K562 (cell line): ENCODE data around the gene ZBTB9. TPM values are rescaled to one million over a fixed set of nuclear protein-coding genes. Genes with fewer than 3 reads are reported as not detected.

Experiments used
- ATAC-seq: fragments of 200-7000 bp; cut with Tn5 transposase; 3 replicates; pipeline ENCODE4 v1.9.1; 2020; ENCODE audit warnings: moderate library complexity
- BruUV-seq: library from RNA; stranded (reverse); fragments of 400-500 nt; replicated peaks from 2 replicates; lab custom pipeline; 2021; lab: Mats Ljungman, UMichigan
- CTCF ChIA-PET: fragments of 300-600 bp; formaldehyde crosslinking; extraction: SDS; loops from one replicate; lab custom pipeline; 2021; ENCODE audit warnings: low intra/inter-chr PET ratio; lab: Yijun Ruan, JAX
- POLR2A ChIA-PET: fragments of 300-600, 350-650 bp; sonication (Branson Sonifier 250); formaldehyde crosslinking; extraction: SDS; loops from one replicate; lab custom pipeline; 2021; ENCODE audit warnings: antibody characterized with exemption, inconsistent platforms; lab: Yijun Ruan, JAX
- DNase-seq, 4 experiments: peaks; one replicate each; pipeline versions ENCODE4 v3.0.0 to v3.0.0-alpha.2; 2011 to 2018; ENCODE audit warnings: low spot score in 3 of 4, mixed read lengths in 3 of 4; ENCODE audit errors: extremely low read depth in 1 of 4
- FAIRE-seq: peaks from 2 replicates; lab custom pipeline; 2011; peaks lifted over from hg19 to GRCh38; lab: Jason Lieb, UNC
- H2AFZ ChIP-seq: 2 replicates; pipeline ENCODE4 v1.6.0; 2011; ENCODE audit warnings: low read depth, low read length, control low read depth, inconsistent platforms
- H3K27ac ChIP-seq: fragments of 200-600 bp; 3 replicates; pipeline ENCODE4 v1.8.0; 2011; ENCODE audit warnings: low read depth, mild to moderate bottlenecking, control low read depth, inconsistent platforms, low read length, moderate library complexity, mixed read lengths; ENCODE audit errors: extremely low read depth
- H3K27me3 ChIP-seq, 2 experiments: fragments of 300-600 bp in 1 of 2; 2 replicates in 1 of 2; 3 replicates in 1 of 2; pipeline versions ENCODE4 v1.6.0 to v1.8.0; 2011; ENCODE audit warnings: inconsistent platforms in 2 of 2, low read length in 2 of 2, mild to moderate bottlenecking in 1 of 2, mixed read lengths in 1 of 2, moderate library complexity in 1 of 2; ENCODE audit not compliant: control insufficient read depth in 2 of 2, insufficient read depth in 2 of 2
- H3K36me3 ChIP-seq: fragments of 300-600 bp; 3 replicates; pipeline ENCODE4 v1.8.0; 2011; ENCODE audit warnings: mild to moderate bottlenecking, low read length, inconsistent platforms; ENCODE audit not compliant: control insufficient read depth, insufficient read depth
- H3K4me1 ChIP-seq, 2 experiments: fragments of 200-600 bp in 1 of 2; replicated peaks in 1 of 2; 2 replicates in 1 of 2; 3 replicates in 1 of 2; pipeline versions ENCODE4 v1.5.1 to v1.8.0; 2011; ENCODE audit warnings: inconsistent platforms in 2 of 2, low read length in 2 of 2, mild to moderate bottlenecking in 1 of 2, mixed read lengths in 1 of 2, moderate library complexity in 1 of 2; ENCODE audit not compliant: control insufficient read depth in 2 of 2, insufficient read depth in 2 of 2
- H3K4me2 ChIP-seq: 2 replicates; pipeline ENCODE4 v1.6.1; 2011; ENCODE audit warnings: low read length, control low read depth, inconsistent platforms, mixed read lengths; ENCODE audit not compliant: insufficient read depth
- H3K4me3 ChIP-seq: fragments of 200-600 bp; sonication (generic), shearing (Covaris generic); 2 replicates; pipeline ENCODE4 v1.5.1; 2016; ENCODE audit warnings: control low read depth, inconsistent platforms
- H3K79me2 ChIP-seq: fragments of 200-600 bp; 3 replicates; pipeline ENCODE4 v1.8.0; 2011; ENCODE audit warnings: low read length, inconsistent platforms; ENCODE audit not compliant: control insufficient read depth, insufficient read depth
- H3K9ac ChIP-seq, 2 experiments: 2 replicates each; pipeline versions ENCODE4 v1.6.0 to v1.6.1; 2011; ENCODE audit warnings: low read depth in 2 of 2, low read length in 2 of 2, control low read depth in 1 of 2, inconsistent platforms in 1 of 2, mild to moderate bottlenecking in 1 of 2, mixed read lengths in 1 of 2; ENCODE audit not compliant: insufficient read depth in 1 of 2
- H3K9me1 ChIP-seq: one replicate; pipeline ENCODE4 v1.6.0; 2011; ENCODE audit warnings: inconsistent platforms, mild to moderate bottlenecking, low read length, moderate library complexity; ENCODE audit not compliant: control insufficient read depth, insufficient read depth
- H3K9me3 ChIP-seq: replicated peaks from 2 replicates; pipeline ENCODE4 v1.5.1; 2011; ENCODE audit warnings: low read depth, low read length, inconsistent platforms; ENCODE audit not compliant: control insufficient read depth, insufficient read depth
- H4K20me1 ChIP-seq: replicated peaks from 2 replicates; pipeline ENCODE4 v1.6.1; 2011; ENCODE audit warnings: low read length, inconsistent platforms, mixed read lengths; ENCODE audit not compliant: control insufficient read depth, insufficient read depth
- CEBPG ChIP-seq, 3 experiments: fragments of 200-800 bp in 1 of 3; sonication (Bioruptor generic) in 1 of 3; sonication (generic) in 1 of 3; formaldehyde crosslinking in 1 of 3; IDR thresholded peaks in 2 of 3; conservative IDR thresholded peaks in 1 of 3; 2 replicates each; pipeline versions ENCODE4 v1.6.1 to v1.8.0; 2016 to 2022; ENCODE audit warnings: missing compliant biosample characterization in 2 of 3, missing genetic modification characterization in 2 of 3, mild to moderate bottlenecking in 1 of 3, missing genetic modification reagents in 1 of 3
- JUND ChIP-seq, 2 experiments: IDR thresholded peaks; 2 replicates in 1 of 2; 3 replicates in 1 of 2; pipeline ENCODE4 v1.6.1; 2011; ENCODE audit warnings: borderline replicate concordance in 2 of 2, low read depth in 2 of 2, low read length in 2 of 2, improper control_type of control experiment in 1 of 2, missing biosample characterization in 1 of 2, missing genetic modification characterization in 1 of 2, missing genetic modification reagents in 1 of 2
- ZBTB7A ChIP-seq: IDR thresholded peaks from 2 replicates; pipeline ENCODE4 v1.6.1; 2011; ENCODE audit warnings: low read depth, mild to moderate bottlenecking, low read length, moderate library complexity, borderline replicate concordance; ENCODE audit not compliant: control insufficient read depth
- WGBS: fragments of 100-300 bp; shearing (Covaris generic); methylation state at CpG from one replicate; pipeline ENCODE4 v1.1.6; 2016; ENCODE audit warnings: low coverage, mixed read lengths; ENCODE audit not compliant: insufficient coverage; ENCODE audit errors: missing lambda C conversion rate; 5-methylcytosine and 5-hydroxymethylcytosine counted together
- in situ Hi-C: fragments of 300-500 bp; cut with MboI; formaldehyde crosslinking; loops from 4 replicates; pipeline ENCODE4 v1.15.0; 2018; ENCODE audit warnings: inconsistent platforms, mixed read lengths
- intact Hi-C: fragments of 100-400 bp; cut with micrococcal nuclease; formaldehyde crosslinking; loops from 2 replicates; pipeline ENCODE4 v1.14.2; 2022
- polyA plus RNA-seq, 8 experiments: library from polyadenylated mRNA; depleted of rRNA in 4 of 8; stranded (reverse) in 5 of 8; unstranded in 3 of 8; fragments of >200 nt; fragmentation: Nextera tagmentation in 2 of 8; fragmentation: Illumina TruSeq in 1 of 8; extraction: Ambion mirVana in 2 of 8; extraction: Trizol in 1 of 8; gene quantifications; 2 replicates each; pipeline versions ENCODE4 v1.2.1 to v1.2.3, GENCODE V29; 2011 to 2014; ENCODE audit warnings: inconsistent platforms in 1 of 8, missing spikeins in 1 of 8
- total RNA-seq, 7 experiments: library from RNA; depleted of rRNA in 6 of 7; stranded (reverse); fragments of >200 nt in 6 of 7; fragmentation: Illumina TruSeq in 2 of 7; extraction: Trizol in 2 of 7; gene quantifications; 2 replicates each; pipeline versions ENCODE4 v1.2.1 to v1.2.3, GENCODE V29; 2011 to 2021; ENCODE audit warnings: low replicate concordance in 1 of 7

Gene ZBTB9
- total and polyA plus RNA-seq, 9 of the 15 experiments (the other 6 are each of a cell fraction or from before 2014, with no cell fraction given) = 1.9 to 19.5 (median 10.4) TPM

- Histone ChIP-seq H3K36me3 (peaks cover 82% of the 10 kb centered on the region; the same call in 2 of the 3 replicates), H3K4me1 (peaks cover 10 to 23% of the 10 kb centered on the region in 2 experiments), H3K79me2 (no peaks in the 10 kb centered on the region), H3K27me3 (no peaks in the 10 kb centered on the region), H3K4me2 (no peak overlapping the region), H2AFZ (no peak overlapping the region), H3K9ac (no peak overlapping the region), H4K20me1 (no peaks in the 10 kb centered on the region; the same call in 1 of the 2 replicates), H3K27ac (no peak overlapping the region), H3K9me1 (peaks cover 3% of the 10 kb centered on the region), H3K4me3 (no peak overlapping the region), H3K9me3 (no peaks in the 10 kb centered on the region)
- intact Hi-C loops (no loop called here), in situ Hi-C loops (no loop called here)
- WGBS = 66% methylated on average over 3 of the region's 3 CpGs
- no TSS peak for BruUV-seq
- DNase-seq (no peak), FAIRE-seq (peak; percentile 29), ATAC-seq (no peak)
- CTCF ChIA-PET = no interaction called here
- TF ChIP-seq ZBTB7A (no peak), JUND (IDR thresholded peaks at IDR 0.05; ENCODE audit: borderline replicate concordance, low read depth, low read length) (no peak), JUND (tag; IDR thresholded peaks at IDR 0.05; ENCODE audit: borderline replicate concordance, low read depth, low read length) (no peak), CEBPG (CRISPR knock-in tag; IDR thresholded peaks at IDR 0.05) (no peak), CEBPG (tag; conservative IDR thresholded peaks at IDR 0.05 in 1 of 2, IDR thresholded peaks at IDR 0.05 in 1 of 2) (peak; percentile 7 to 55; a peak in 2 of 4 replicates)
- POLR2A ChIA-PET = interaction anchor here (1.3 to 1.5 kb wide), 2 partner anchors 9 to 14 kb away, joined by 6 to 9 read pairs; partner anchors contain the start of gene ZBTB9
Measured at GRCh38 chr6:33445119-33445603, 9.2 kb upstream of the ZBTB9 start.
